ENCODE data around the gene STAT4.

- no peak for TF ChIP-seq CTCF (IDR thresholded peaks at IDR 0.05; ENCODE audit: insufficient read depth, low read depth, low read length)
- no peak for TF ChIP-seq EZH2 (IDR thresholded peaks at IDR 0.05; ENCODE audit: insufficient read depth, low read length)
These were observed 83.9 kb downstream of the STAT4 start for GRCh38 chr2:191066919-191067233.
